ENCODE data around the gene ADAMTSL3.
A peak's percentile ranks its signal among the peaks of the same experiment; 100 is the strongest.
"Not testable (repeated sequence)": the region's sequence is repeated elsewhere in the genome, so short reads cannot be mapped to it uniquely, and the experiment has no call there.

The ADAMTSL3 gene

DNA sequence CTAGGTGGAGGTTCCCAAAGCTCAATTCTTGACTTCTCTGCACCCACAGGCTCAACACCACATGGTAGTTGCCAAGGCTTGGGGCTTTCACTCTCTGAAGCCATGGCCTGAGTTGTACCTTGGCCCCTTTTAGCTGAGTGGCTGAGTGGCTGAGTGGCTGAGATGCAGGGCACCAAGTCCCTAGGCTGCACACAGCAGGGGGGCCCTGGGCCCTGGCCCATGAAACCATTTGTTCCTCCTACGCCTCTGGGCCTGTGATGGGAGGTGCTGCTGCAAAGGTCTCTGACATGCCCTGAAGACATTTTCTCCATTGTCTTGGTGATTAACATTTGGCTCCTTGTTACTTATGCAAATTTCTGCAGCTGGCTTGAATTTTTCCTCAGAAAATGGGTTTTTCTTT, 103.4 kb downstream of the ADAMTSL3 start:
- DNase-seq, result not testable (repeated sequence)

DNA sequence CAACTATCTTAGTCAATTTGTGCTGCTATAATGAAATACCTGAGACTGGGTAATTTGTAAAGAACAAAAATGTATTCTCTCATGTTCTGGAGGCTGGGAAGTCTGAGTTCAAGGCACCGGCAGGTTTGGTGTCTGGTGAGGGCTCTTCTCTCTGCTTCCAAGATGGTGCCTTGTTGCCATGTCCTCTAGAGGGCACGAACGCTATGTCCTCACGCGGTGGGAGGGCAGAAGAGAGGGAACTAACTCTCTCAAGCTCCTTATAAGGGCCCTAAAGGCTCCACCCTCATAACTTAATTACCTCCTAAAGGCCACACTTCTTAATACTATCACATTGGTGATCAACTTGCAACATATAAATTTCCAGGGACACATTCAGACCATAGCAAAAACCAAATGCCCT, 108.4 kb downstream of the ADAMTSL3 start:
- no peak for DNase-seq

DNA sequence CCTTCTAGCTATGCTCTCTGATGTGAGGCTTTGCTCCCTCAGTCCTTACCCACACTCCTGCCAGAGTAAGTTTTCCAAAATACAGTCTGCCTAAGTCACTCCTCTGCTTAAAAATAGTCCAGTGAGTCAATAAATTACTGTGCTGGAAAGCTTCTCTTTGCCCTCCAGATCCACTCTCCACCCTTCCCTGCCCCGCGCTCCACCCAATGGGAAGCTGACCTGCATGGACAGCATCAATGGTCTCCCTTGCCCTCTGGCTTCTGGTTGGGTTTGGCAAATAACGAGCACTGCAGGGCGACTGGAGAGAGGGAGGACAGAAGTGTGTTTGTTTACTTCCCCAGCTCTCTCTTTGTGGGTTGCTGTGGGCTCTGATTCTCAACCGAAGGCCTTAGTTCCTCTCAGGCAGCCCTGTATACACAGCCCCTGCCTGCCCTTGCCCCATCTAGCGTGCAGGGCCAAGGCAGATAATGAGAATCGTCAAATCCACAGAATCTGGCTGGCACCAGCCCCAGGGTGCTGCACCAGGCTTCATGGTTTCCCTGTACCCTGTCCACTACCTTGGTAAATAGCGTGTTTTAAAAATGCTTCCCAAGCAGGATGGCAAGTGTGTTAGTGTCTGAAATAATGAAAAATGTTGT, 110.4 kb downstream of the ADAMTSL3 start:
- no peak for DNase-seq

DNA sequence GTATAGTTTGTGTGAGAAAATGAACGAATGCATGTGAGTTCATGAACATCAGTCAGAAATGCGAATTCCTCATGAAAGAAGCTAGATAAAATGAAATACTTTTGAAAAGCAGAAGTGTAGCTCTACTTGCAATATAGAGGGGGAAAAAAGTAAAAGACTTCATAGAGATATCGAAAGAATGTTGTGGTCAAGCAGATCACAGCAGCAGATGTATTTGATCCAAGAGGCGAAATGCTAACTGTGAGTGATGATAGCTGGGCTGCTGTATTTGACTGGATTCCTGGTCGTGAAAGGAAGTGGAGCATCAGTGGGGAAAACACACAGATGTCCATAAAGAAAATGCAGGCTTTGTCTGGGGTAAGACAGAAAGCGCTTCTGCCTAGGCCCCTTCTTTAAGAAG, 112.4 kb downstream of the ADAMTSL3 start:
- DNase-seq, result no peak

GRCh38 chr15:83767741-83768140, 113.8 kb downstream of the ADAMTSL3 start:
- no peak for DNase-seq

- peak in 1 of 2 experiments; percentile 4 for DNase-seq
Observed at GRCh38 chr15:83769411-83769999, 115.6 kb downstream of the ADAMTSL3 start.

DNA sequence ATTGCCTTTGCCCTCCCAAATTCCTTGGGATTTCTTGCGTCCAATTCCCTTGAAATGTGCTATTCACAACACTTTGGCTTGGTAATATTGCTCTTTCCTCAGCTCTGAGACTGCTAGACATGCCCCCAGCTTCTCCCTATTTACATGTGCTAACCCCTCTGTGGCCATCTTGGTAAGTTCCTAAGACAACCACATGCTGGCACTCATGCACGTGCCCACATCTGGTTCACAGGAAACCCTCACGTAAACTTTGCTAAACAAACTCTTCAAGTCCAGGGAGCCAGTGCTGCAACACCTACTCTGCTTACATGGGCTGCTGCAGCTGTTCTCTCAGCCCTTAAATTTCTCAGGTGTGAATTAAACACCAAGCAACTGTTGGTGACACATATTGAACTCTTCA, 121.8 kb downstream of the ADAMTSL3 start:
- DNase-seq, result no peak

GRCh38 chr15:83776986-83777385, 123.1 kb downstream of the ADAMTSL3 start:
- DNase-seq, result no peak

- DNase-seq, result no peak
Observed at GRCh38 chr15:83783227-83783626, 129.3 kb downstream of the ADAMTSL3 start.

DNA sequence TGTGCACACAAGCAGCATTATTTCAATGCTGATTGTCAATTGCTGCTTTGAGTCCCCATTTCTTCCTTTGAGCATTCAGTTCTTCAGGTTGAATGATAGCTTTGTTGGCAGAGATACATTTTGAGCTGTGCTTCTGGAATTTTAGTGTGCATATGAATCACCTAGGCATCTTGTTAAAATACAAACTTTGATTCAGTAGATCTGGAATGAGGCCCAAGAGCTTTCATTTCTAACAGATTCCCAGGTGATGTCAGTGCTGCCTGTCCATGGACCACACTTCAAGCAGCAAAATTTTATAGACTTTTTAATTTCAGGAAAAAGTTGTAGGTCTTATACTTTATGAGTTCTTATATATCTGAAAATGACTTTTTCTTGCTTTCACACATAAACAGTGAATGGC, 131.1 kb downstream of the ADAMTSL3 start:
- DNase-seq, result no peak

DNA sequence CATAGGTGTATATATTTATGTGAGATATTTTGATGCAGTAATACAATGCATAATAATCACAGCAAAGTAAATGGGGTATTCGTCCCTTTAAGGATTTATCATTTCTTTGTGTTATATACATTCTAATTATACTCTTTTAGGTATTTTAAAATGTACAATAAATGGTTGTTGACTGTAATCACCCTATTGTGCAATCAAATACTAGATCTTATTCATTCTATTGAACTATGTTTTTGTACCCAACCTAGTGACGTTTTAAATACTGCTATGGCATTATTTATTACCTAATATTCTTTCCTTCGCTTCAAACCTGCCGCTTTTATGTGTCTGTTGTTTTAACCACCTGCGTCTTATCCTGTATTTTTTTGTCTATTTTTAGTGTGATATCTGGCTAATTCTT, 132.4 kb downstream of the ADAMTSL3 start:
- no peak for DNase-seq

DNA sequence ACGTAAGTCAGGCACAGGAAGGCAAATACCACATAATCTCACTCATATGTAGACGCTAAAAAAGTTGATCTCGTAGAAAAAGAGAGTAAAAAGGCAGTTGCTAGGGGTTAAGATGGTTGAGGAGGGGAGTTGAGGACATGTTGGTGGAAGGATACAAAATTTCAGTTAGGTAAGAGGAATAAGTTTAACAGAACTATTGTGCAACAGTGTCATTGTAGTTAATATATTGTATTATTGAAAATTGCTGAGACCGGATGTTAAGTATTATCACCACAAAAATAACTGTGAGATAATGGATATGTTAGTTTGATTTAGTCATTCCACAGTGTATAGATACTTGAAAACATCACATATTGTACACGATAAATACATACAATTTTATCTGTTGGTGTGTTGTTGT, 139.1 kb downstream of the ADAMTSL3 start:
- DNase-seq, result no peak

- DNase-seq, result no peak
Observed at GRCh38 chr15:83794209-83794608, 140.3 kb downstream of the ADAMTSL3 start.

GRCh38 chr15:83809345-83809744, 155.4 kb downstream of the ADAMTSL3 start:
- DNase-seq, result no peak

DNA sequence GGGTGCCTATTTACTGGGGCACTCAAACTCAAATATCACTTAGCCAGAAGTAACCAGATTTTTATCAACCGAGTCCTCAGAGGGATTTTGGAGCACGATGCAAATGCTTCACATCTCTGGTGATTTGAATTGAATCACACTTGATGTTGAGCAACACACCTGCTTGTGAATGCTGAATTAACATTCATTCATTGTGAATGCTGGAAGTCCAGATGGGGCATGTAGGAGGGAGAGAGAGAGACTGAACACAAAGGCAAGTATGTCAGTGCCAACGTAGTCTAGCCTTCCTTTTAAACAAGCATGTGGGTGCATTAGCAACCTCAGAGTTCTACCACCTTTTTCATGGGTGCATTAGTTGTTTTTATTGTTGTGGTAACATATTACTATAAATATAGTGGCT, 156.2 kb downstream of the ADAMTSL3 start:
- no peak for DNase-seq

- DNase-seq, result no peak
Observed at GRCh38 chr15:83813682-83814081, 159.8 kb downstream of the ADAMTSL3 start.

- DNase-seq, result no peak
Observed at GRCh38 chr15:83815506-83815905, 161.6 kb downstream of the ADAMTSL3 start.

GRCh38 chr15:83816124-83816883, 162.4 kb downstream of the ADAMTSL3 start:
- DNase-seq, result no peak

- no peak for DNase-seq
Observed at GRCh38 chr15:83818591-83818990, 164.7 kb downstream of the ADAMTSL3 start.

- DNase-seq, result peak; percentile 90 to 95
Observed at GRCh38 chr15:83830381-83830780, 176.5 kb downstream of the ADAMTSL3 start.

DNA sequence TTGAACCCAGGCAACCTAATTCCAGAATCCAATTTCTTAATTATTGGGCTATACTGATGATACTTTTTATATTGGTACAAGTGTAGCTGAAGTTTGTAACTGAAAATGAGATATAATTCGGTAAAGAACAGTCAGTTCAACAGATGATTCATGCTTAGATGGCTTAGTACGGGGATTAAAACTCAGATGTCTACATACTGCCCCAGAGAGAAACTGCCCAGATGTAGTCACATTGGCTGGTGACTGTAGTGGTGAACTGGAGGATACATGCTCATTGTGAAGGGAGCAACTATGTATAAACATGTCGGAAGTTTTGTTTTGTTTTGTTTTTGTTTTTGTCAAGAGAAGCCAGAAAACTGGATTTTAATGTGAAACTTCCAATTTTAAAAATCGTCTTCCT, 179.6 kb downstream of the ADAMTSL3 start:
- DNase-seq, result no peak

DNA sequence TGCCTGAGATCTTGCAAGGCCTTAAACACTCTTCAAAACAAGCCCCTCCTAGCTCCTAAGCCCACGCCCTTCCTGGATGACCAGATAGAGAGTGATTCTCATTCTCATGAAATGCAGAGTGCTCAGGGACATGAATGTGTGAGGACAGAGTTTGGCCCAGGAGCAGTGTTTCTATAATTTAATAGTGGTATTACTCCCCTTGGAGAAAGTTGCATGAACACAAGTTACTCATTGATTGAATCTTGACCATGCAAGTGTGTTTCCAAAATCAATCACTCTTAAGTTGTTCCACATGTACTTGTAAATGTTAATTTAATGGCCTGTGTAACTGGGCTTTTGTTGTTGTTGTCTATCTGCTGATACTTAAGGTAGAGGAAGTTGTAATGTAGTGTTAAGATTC, 181.6 kb downstream of the ADAMTSL3 start:
- no peak for DNase-seq

DNA sequence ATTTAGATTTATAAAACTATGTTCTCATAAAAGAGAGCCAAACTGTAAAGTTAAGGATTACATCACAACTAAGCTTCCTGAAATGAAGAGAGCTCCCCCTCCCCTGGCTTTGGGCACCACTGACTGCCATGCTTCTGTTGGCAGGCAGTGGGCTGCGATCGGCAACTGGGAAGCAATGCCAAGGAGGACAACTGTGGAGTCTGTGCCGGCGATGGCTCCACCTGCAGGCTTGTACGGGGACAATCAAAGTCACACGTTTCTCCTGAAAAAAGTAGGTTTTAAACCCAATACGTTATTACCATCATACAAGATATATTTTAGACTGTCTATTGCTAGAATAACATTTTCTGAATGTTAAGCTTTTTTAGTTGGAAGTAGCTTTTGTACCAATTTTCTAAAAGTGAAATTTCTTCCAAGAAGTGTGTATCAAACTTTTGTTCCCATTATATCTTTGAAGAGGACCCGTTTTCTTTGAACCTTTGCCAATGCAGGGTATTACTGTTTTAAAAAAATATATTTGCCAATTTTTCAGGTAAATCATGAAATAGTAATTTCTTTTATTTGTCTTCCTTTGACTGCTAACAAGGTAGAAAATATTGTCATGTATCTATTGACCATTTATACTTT, 184.1 kb downstream of the ADAMTSL3 start:
- peak; percentile 49 to 61 for DNase-seq

DNA sequence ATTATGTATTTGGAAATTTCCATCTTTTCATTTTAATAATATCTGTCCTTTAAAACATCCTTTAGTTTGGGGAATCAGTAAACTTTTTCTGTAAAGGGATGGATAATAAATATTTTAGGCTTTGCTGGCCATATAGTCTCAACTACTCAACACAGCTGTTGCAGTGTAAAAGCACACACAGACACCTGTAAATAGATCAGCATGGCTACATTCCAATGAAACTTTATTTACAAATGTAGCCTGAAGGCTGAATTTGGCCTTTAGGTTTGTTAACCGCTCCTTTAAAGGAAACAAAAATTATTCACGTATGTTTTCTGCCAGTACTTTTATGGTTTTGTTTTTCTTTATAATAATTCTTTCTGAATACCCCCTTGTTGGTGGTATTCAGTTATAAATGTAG, 184.8 kb downstream of the ADAMTSL3 start:
- no peak for DNase-seq
